Trophoblast cell (in vitro differentiated cells and primary cell): ENCODE data around the gene NFATC2.

Experiments used
- DNase-seq, 2 donors: peaks; one replicate each; pipeline ENCODE4 v3.0.0-alpha.2; 2016
- H2AFZ ChIP-seq: 2 replicates; pipeline ENCODE4 v1.6.1; 2013; ENCODE audit warnings: low read length, moderate library complexity, mild to moderate bottlenecking; ENCODE audit not compliant: insufficient read depth, poor library complexity
- H2AK5ac ChIP-seq: 2 replicates; pipeline ENCODE4 v1.6.1; 2013; ENCODE audit warnings: mild to moderate bottlenecking, low read length
- H2BK120ac ChIP-seq: 2 replicates; pipeline ENCODE4 v1.6.1; 2013; ENCODE audit warnings: low read length, mild to moderate bottlenecking, moderate library complexity; ENCODE audit not compliant: insufficient read depth, poor library complexity
- H2BK12ac ChIP-seq: 2 replicates; pipeline ENCODE4 v1.6.1; 2013; ENCODE audit warnings: mild to moderate bottlenecking, low read length, moderate library complexity
- H2BK5ac ChIP-seq: 2 replicates; pipeline ENCODE4 v1.6.1; 2013; ENCODE audit warnings: low read length, low read depth, moderate library complexity, mild to moderate bottlenecking; ENCODE audit not compliant: poor library complexity
- H3K14ac ChIP-seq: 2 replicates; pipeline ENCODE4 v1.6.1; 2013; ENCODE audit warnings: mild to moderate bottlenecking, low read length
- H3K18ac ChIP-seq: 2 replicates; pipeline ENCODE4 v1.6.1; 2013; ENCODE audit warnings: mild to moderate bottlenecking, low read length
- H3K23ac ChIP-seq: 2 replicates; pipeline ENCODE4 v1.6.1; 2013; ENCODE audit warnings: low read length
- H3K27ac ChIP-seq: 2 replicates; pipeline ENCODE4 v1.5.1; 2013; ENCODE audit warnings: low read depth, mild to moderate bottlenecking, inconsistent platforms, low read length, moderate library complexity
- H3K27me3 ChIP-seq: 2 replicates; pipeline ENCODE4 v1.6.1; 2013; ENCODE audit warnings: inconsistent platforms, mild to moderate bottlenecking, low read length, moderate library complexity; ENCODE audit not compliant: insufficient read depth
- H3K36me3 ChIP-seq, 2 experiments: 1 replicate in 1 of 2; 2 replicates in 1 of 2; pipeline ENCODE4 v1.6.1; 2013; ENCODE audit warnings: low read length in 2 of 2, mild to moderate bottlenecking in 2 of 2, moderate library complexity in 1 of 2; ENCODE audit not compliant: insufficient read depth in 2 of 2, control insufficient read depth in 1 of 2
- H3K4ac ChIP-seq: 2 replicates; pipeline ENCODE4 v1.6.1; 2013; ENCODE audit warnings: low read depth, mild to moderate bottlenecking, low read length, moderate library complexity
- H3K4me1 ChIP-seq, 2 experiments: 1 replicate in 1 of 2; 2 replicates in 1 of 2; pipeline ENCODE4 v1.6.1; 2013; ENCODE audit warnings: low read length in 2 of 2, mild to moderate bottlenecking in 2 of 2, moderate library complexity in 1 of 2; ENCODE audit not compliant: insufficient read depth in 2 of 2, control insufficient read depth in 1 of 2
- H3K4me2 ChIP-seq: 2 replicates; pipeline ENCODE4 v1.6.1; 2013; ENCODE audit warnings: inconsistent platforms, mild to moderate bottlenecking, low read length, moderate library complexity
- H3K4me3 ChIP-seq: 2 replicates; pipeline ENCODE4 v1.5.1; 2013; ENCODE audit warnings: mild to moderate bottlenecking, low read depth, low read length, inconsistent platforms
- H3K79me1 ChIP-seq: one replicate; pipeline ENCODE4 v1.6.1; 2013; ENCODE audit warnings: low read length
- H3K79me2 ChIP-seq: 2 replicates; pipeline ENCODE4 v1.6.1; 2013; ENCODE audit warnings: low read length, mild to moderate bottlenecking; ENCODE audit not compliant: control insufficient read depth, insufficient read depth, poor library complexity
- H3K9ac ChIP-seq: 2 replicates; pipeline ENCODE4 v1.6.1; 2013; ENCODE audit warnings: mild to moderate bottlenecking, low read length
- H3K9me3 ChIP-seq: 2 replicates; pipeline ENCODE4 v1.6.1; 2013; ENCODE audit warnings: low read depth, mild to moderate bottlenecking, control low read depth, inconsistent platforms, low read length; ENCODE audit not compliant: insufficient read depth
- H4K12ac ChIP-seq: 2 replicates; pipeline ENCODE4 v1.6.1; 2013; ENCODE audit warnings: low read depth, mild to moderate bottlenecking, low read length, moderate library complexity
- H4K8ac ChIP-seq: 2 replicates; pipeline ENCODE4 v1.6.1; 2013; ENCODE audit warnings: low read depth, mild to moderate bottlenecking, low read length, moderate library complexity
- H4K91ac ChIP-seq: one replicate; pipeline ENCODE4 v1.6.1; 2013; ENCODE audit warnings: low read depth, mild to moderate bottlenecking, low read length, moderate library complexity
- WGBS: extraction: QIAGEN DNeasy Blood & Tissue Kit; methylation state at CpG from one replicate; pipeline ENCODE4 v1.1.7; 2013; ENCODE audit warnings: missing lambda C conversion rate; ENCODE audit not compliant: insufficient read length, insufficient coverage; ENCODE audit errors: extremely low coverage; 5-methylcytosine and 5-hydroxymethylcytosine counted together

Gene NFATC2

GRCh38 chr20:51560550-51561307 lies 18.2 kb upstream of the NFATC2 start:
- Histone ChIP-seq H2BK5ac (no peak overlapping the region), H3K9ac (peak overlapping the region; percentile 25), H2BK120ac (no peak overlapping the region), H2BK12ac (no peak overlapping the region), H3K14ac (no peak overlapping the region), H2AK5ac (no peak overlapping the region), H3K27me3 (peaks cover 11% of the 10 kb centered on the region), H3K79me1 (peaks cover 9% of the 10 kb centered on the region), H3K79me2 (no peaks in the 10 kb centered on the region), H3K4ac (no peak overlapping the region), H2AFZ (no peak overlapping the region), H3K27ac (no peak overlapping the region), H3K18ac (no peak overlapping the region), H3K4me2 (peak overlapping the region; percentile 39), H4K12ac (no peak overlapping the region), H3K4me3 (peak overlapping the region; percentile 39), H3K9me3 (peaks cover 2% of the 10 kb centered on the region), H3K36me3 (peaks cover 0 to 2% of the 10 kb centered on the region in 2 experiments), H3K23ac (peak overlapping the region; percentile 94), H3K4me1 (peaks cover 7 to 8% of the 10 kb centered on the region in 2 experiments), H4K8ac (no peak overlapping the region), H4K91ac (no peak overlapping the region)
- no CpG with 5 or more reads among the region's 16 CpGs for WGBS
- peak in 1 of 2 donors; percentile 62 for DNase-seq

GRCh38 chr20:51560042-51560441 lies 17.5 kb upstream of the NFATC2 start:
- H3K14ac ChIP-seq, result no peak overlapping the region
- no peak overlapping the region for H4K12ac ChIP-seq
- no peak overlapping the region for H2AK5ac ChIP-seq
- H3K79me2 ChIP-seq, result no peaks in the 10 kb centered on the region
- no peak overlapping the region for H2AFZ ChIP-seq
- H3K27me3 ChIP-seq, result peaks cover 11% of the 10 kb centered on the region
- H4K91ac ChIP-seq, result no peak overlapping the region
- no peak overlapping the region for H3K4ac ChIP-seq
- H2BK12ac ChIP-seq, result no peak overlapping the region
- no peak overlapping the region for H3K18ac ChIP-seq
- H3K4me3 ChIP-seq, result no peak overlapping the region
- no peak overlapping the region for H3K9ac ChIP-seq
- H3K36me3 ChIP-seq, result peaks cover 0 to 3% of the 10 kb centered on the region in 2 experiments
- H3K9me3 ChIP-seq, result peaks cover 2% of the 10 kb centered on the region
- no peak overlapping the region for H3K27ac ChIP-seq
- H3K4me2 ChIP-seq, result no peak overlapping the region
- peaks cover 7 to 8% of the 10 kb centered on the region in 2 experiments for H3K4me1 ChIP-seq
- WGBS, result no CpG with 5 or more reads among the region's 1 CpG
- no peak for DNase-seq
- no peak overlapping the region for H3K23ac ChIP-seq
- H3K79me1 ChIP-seq, result peaks cover 9% of the 10 kb centered on the region
- no peak overlapping the region for H4K8ac ChIP-seq
- H2BK5ac ChIP-seq, result no peak overlapping the region
- no peak overlapping the region for H2BK120ac ChIP-seq

GRCh38 chr20:51554538-51555165 lies 12.1 kb upstream of the NFATC2 start:
- no CpG with 5 or more reads among the region's 11 CpGs for WGBS
- DNase-seq, result no peak
- H2BK5ac ChIP-seq, result no peak overlapping the region
- H3K4me3 ChIP-seq, result no peak overlapping the region
- H3K18ac ChIP-seq, result no peak overlapping the region
- no peak overlapping the region for H4K91ac ChIP-seq
- H3K27ac ChIP-seq, result no peak overlapping the region
- H2AK5ac ChIP-seq, result no peak overlapping the region
- H3K4me1 ChIP-seq, result no peaks in the 10 kb centered on the region
- H3K4ac ChIP-seq, result no peak overlapping the region
- no peak overlapping the region for H3K4me2 ChIP-seq
- no peak overlapping the region for H2BK120ac ChIP-seq
- peaks cover 2 to 3% of the 10 kb centered on the region in 2 experiments for H3K36me3 ChIP-seq
- no peaks in the 10 kb centered on the region for H3K9me3 ChIP-seq
- H3K14ac ChIP-seq, result no peak overlapping the region
- H3K9ac ChIP-seq, result no peak overlapping the region
- H3K23ac ChIP-seq, result no peak overlapping the region
- H3K79me1 ChIP-seq, result no peaks in the 10 kb centered on the region
- no peaks in the 10 kb centered on the region for H3K79me2 ChIP-seq
- no peak overlapping the region for H2AFZ ChIP-seq
- H4K12ac ChIP-seq, result no peak overlapping the region
- no peak overlapping the region for H2BK12ac ChIP-seq
- H3K27me3 ChIP-seq, result no peaks in the 10 kb centered on the region
- H4K8ac ChIP-seq, result no peak overlapping the region

- Histone ChIP-seq H3K4me2 (no peak overlapping the region), H2BK120ac (no peak overlapping the region), H3K4ac (no peak overlapping the region), H3K79me1 (no peaks in the 10 kb centered on the region), H4K8ac (no peak overlapping the region), H4K12ac (no peak overlapping the region), H4K91ac (no peak overlapping the region), H3K9ac (no peak overlapping the region), H2AFZ (no peak overlapping the region), H2AK5ac (no peak overlapping the region), H3K27ac (no peak overlapping the region), H3K23ac (no peak overlapping the region), H3K14ac (no peak overlapping the region), H3K4me3 (no peak overlapping the region), H2BK5ac (no peak overlapping the region), H3K9me3 (no peaks in the 10 kb centered on the region), H3K27me3 (no peaks in the 10 kb centered on the region), H3K36me3 (peaks cover 2 to 3% of the 10 kb centered on the region in 2 experiments), H3K4me1 (no peaks in the 10 kb centered on the region), H2BK12ac (no peak overlapping the region), H3K79me2 (no peaks in the 10 kb centered on the region), H3K18ac (no peak overlapping the region)
- no peak for DNase-seq
- WGBS, result no CpG with 5 or more reads among the region's 8 CpGs
Observed at GRCh38 chr20:51553897-51554486, 11.5 kb upstream of the NFATC2 start.
